Activated CD4-positive, CD25-positive, alpha-beta regulatory T cell (primary cell): ENCODE data around the gene GFER.
"Not testable (repeated sequence)": the region's sequence is repeated elsewhere in the genome, so short reads cannot be mapped to it uniquely, and the experiment has no call there.

Source experiments
- DNase-seq, 4 experiments: peaks; one replicate each; lab custom pipeline; 2025; lab: John Stamatoyannopoulos, UW

The GFER gene

DNA sequence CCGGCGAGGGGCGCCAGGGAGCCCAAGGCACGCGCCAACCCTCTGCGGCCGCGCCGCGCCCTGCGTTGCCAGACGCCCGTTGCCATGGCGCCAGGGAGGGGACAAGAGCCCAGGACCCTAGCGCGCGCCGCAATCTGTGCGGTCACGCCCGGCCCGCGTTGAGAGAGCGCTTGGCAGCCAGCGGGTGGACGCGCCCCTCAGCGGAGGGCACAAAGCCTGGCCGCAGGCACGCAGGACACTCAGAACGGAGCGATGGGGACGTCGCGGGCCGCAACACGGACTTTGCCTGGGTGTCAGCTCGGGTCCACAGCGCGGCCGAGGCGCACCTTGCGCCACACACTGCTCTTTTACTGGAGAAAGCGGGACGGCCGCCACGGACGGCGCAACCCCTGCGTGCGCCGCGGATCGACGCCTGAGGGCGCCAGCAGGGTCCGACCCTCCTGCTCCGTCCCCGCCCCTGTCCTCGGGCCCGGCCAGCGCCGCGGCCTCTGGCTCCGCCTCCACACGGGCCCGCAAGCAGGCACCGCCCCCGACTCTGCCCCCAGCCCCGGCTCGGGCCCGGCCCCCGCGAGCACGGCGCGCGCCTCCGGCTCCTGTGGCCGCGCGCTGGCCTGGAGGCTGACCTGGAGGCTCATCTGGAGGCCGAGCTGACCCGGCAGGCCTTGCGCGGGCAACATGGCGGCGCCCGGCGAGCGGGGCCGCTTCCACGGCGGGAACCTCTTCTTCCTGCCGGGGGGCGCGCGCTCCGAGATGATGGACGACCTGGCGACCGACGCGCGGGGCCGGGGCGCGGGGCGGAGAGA, at the start of gene GFER:
Gene GFER, plus strand, starts transcription at position 650 of the 803 bp plus-strand sequence. Its CDS starts 26 bp downstream, at position 676.
- DNase-seq: peak; percentile 34 to 59 (median 44)

DNA sequence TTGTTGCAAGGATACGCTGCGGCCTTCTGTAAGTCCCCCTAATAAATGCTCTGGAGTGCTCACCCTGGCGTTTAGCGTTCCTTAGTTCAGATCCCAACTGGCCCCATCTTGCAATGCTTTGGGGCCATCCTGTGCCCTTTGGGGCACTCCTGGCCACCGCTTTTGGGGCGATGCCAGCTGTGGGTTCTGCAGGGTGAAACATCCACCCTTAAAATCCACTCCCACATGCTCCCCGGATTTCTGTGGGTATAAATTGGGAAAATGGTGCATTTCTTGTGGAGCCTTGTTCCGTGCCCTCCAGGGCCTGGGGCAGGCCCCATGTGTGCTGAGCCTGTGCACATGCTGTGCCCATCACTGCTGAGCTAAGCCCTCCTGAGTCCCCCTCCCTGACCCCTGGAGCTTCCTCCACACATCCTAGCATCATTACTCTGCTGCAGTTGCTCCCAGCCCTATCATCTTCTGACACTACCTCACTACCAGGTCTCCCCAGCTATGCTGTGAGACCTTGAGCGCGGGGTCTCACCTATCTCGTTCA, 47.0 kb upstream of the GFER start:
- DNase-seq: no peak

DNA sequence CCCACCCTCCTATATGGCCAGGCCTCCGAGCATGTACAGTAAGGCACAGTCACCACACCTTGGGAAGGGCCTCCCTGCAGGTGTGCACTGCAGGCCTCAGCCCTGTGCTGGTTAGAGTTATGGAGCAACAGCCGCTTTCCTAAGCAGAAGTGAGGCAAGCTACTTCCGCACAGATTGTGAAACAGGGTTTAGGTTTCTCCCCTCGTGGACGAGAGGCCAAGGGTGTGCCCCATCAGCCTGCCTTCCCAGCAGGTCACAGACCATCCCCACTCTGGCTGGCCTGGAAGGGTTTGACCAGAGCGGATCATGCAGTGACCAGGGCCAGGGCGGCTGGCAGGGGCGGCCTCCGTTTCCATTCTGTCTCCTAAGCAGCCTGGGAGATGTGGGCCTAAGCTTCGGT, 45.7 kb upstream of the GFER start:
- DNase-seq: no peak

DNA sequence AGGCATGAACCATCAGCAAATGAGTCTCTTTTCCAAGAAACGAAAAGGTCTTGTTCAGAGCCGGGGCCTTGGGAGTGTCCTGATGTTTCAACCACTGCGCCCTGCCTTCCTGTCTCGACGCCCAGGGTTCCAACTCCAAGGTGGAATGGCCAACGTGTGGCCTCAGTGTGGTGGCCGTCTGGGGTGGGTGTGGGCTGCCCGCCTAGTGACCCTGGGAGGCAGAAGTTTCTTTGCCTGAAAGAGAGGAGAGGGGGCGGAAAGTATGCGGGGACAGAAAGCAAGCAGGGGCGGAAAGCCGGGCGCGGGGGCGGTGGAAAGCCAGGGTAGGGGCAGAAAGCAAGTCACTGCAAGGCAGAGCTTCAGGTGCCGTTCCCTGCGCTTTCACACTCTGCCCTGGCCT, 45.1 kb upstream of the GFER start:
- no peak for DNase-seq

DNA sequence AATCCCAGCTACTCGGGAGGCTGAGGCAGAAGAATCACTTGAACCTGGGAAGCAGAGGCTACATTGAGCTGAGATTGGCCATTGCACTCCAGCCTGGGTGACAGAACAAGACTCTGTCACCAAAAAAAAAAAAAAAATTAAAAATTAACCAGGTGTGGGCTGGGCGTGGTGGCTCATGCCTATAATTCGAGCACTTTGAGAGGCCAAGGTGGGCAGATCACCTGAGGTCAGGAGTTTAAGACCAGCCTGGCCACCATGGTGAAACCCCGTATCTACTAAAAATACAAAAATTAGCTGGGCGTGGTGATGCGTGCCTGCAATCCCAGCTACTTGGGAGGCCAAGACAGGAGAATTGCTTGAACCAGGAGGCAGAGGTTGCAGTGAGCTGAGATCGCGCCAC, 44.2 kb upstream of the GFER start:
- not testable (repeated sequence) for DNase-seq

DNA sequence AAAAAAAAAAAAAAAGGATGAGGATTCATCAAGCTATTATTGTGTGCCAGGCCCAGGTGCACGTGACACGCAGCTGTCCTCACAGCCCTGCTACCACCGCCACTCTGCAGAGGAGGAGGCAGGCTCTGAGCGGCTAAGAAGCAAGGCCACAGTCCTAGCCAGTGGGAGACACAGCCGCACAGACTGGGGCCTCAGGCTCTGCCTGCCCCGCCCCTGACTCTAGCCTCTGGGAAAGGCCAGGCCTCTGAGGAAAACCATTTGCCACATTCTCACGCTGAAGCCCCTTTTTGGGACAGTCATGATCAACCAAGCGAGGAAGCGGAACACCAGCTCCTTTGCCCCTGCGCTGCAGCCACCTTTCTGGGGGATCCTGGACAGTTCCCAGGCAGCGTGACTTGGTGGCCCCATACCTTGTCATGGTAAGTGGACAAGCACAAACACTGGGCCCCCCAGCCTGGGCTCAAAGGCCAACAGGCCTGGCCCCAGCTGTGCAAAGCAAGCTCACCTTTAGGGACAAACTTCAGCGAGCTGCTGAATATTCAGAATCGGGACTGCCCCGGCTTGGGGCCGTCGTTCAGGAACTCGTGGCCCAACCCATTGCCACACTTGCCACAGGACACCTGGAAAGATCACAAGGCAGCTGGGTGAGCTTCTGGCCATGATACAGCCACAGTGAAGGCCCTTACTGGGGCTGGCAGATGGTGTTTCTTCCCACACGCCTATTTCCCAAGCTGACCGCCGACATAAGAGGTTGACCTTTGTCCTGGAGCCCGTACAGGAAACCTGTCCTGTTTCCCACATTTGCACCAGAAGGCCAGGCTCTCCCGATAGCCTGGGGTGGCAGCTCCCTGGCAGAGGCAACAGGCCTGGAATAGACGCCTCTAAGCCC, 43.5 kb upstream of the GFER start:
- no peak for DNase-seq

DNA sequence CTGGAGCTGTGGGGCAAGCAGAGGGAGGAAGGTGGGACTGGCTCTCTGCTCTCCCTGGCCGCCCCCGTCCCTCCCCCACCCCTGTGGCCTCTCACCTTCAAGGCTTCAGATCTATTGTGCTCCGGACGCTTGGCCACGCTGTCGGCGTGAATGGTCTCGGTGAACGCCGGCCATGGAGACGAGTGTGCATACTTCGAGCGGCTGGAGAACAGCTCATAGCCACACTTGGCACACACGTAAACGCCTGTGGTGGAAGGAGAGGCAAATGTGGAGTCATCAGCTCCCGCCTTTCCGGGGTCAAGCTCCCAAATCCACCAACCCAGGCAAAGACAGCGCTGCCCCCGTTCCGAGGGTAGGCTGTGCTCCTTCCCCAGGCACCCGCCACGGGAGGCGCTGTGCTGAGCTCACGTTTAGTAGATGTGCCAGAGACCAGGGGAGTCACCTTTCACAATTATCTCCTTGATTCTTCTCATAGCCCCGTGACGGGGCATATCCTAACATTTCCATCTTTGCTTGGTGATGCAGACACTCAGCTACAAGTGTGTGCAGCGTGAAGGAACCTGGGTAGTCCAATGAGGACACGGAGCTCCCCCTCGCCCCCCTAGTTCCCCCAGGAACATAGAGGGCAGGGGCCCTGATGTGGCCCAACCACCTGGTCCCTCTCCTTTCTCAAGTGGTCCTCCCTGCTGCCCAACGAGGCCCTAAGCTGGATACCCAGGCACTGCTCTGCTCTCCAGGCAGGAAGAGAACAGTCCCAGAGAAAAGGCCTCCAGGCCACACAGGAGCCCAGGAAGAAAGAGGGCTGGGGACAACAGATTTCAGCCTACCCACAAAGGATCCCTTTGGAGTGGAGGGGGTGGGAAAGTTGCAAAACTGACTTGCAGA, 42.6 kb upstream of the GFER start:
- DNase-seq: no peak

DNA sequence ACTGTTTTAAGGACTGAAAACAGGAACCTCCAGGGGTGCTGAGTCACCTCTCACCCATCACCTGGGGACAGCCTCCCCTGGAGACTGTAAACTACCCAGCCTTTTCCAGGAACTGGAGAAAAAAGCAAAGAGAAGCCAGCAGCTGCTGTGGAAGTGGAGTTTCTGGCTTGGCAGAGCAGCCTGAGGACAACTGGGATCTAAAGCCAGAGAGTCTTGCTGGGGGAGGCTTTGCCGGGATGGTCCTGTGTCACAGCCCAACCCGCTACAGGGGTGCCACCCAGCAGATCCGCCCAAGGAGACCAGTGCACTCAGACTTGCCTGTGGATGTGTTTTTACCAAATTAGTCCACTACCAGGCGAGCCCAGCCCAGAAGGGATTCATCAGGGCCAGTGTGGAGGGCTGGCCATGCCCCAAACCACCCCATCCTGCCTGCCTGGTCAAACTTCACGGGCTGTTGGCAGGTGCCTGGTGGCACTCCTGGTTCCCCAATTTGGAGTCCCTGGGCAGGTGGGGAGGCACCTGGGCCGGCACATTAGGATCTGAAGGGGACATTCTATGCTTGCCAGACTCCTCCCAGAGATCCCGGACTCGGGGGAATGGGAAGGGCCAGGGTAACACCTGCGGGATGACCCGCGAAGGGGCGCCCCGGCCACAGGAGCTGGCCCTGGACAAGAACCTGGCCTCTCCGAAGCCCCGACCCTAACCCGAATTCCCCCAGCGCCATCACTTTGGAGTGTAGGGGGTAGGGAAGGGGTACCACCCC, 41.8 kb upstream of the GFER start:
- DNase-seq: no peak

DNA sequence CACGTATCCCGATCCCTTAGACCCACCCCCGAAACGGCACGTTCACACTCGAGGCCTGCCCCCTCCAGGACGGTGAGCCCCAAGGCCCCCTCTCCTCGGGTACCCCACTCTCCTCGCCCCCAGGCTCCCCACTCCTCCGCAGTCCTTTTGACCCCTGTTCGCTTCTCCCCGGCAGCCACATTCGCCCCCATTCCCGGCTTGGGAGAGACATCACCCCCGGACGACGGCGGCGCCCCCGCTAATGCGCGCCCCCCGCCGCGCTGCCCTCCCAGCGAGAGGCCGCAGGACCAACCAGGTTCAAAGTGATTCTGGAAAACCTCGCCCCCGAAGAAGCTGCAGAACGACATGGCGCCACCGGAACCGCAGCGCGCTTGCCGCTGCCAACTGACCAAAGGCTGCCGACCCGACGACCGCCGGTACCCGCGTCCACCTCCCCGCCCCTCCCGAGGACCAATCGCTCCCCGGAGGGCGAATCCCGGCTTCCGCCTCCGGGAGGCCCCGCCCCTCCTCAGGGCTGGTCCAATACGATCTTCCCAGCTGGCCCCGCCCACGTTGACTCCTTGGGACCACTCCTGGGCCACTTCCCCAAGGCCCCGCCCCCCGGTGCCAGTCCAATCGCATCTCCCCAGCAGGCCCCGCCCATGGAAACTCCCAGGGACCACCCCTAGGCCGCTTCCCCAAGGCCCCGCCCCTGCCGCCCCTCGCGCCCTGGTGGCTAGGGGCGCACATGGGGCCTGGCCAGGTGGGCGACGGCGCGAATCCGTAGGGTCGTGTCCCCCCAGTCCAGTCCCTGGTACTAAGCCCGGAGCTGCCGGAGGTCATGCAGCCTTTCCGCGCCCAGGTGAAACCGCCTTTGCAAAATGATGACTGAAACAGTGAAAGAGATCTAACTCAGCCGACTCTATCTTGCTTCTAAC, 40.9 kb upstream of the GFER start, which contains the start of gene MSRB1:
Gene MSRB1, minus strand, starts transcription at position 390 of the 917 bp plus-strand sequence. Its CDS starts 43 bp downstream, at position 347.
- peak; percentile 97 to 99 (median 98) for DNase-seq

DNA sequence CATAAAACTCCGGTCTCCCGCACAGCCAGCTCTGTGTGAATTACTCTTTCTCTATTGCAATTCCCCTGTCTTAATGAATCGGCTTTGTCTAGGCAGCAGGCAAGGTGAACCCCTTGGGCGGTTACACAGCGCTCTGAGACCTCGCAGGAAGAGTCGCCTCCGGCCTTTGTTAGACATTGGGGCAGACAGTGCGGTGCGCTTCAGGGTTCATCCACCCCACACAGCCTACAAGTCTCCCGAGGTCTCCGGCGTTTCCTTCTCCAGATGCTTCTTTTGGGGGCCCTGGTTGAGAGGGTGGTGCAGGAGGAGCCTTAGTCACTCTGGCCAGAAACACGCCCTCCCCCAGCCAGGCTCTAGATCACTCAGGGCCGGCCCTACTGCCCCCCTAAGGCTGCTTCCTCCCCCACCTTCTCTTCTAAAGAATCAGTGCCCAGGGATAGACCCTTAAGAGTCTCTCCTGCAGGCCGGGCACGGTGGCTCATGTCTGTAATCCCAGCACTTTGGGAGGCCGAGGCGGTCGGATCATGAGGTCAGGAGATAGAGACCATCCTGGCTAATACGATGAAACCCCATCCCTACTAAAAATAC, 39.3 kb upstream of the GFER start:
- no peak for DNase-seq

DNA sequence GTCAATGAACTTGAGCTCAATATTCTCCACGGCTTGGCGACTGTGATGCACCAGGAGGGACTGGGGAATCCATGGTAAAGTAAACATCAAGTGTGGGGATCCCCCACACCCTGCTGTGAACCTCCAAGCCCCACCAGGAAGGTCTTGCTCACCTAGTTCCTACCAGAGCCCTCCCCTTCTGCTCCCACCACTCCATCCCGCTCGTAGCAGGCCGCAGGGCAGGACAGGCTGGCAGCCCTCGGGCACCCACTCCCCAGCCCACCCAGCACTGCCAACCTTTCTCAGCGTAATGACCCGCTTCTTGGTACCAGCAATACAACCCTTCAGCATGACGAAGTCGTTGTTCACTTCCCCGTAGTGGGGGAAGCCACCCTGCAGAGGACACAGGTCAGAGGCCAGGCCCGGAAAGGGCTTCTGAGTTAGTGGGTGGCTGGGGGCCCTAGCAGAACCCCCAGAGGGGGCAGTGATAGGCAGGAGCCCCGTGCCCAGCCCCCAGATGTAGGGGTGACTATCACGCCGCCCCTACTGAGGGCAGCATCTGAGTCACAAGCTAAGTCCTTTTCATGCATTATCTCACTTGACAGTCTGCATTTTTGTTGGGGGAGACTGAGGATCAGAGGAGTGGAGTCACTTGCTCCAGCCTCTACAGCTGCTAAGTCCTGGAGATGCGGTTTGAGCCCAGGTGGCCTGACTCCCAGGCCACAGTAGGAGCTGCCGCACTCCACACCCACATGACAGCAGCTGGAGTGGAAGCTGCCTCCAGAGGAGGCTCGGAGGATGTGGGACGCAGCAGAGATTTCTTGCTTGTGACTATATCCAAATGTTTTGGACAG, 38.2 kb upstream of the GFER start:
- DNase-seq: no peak

DNA sequence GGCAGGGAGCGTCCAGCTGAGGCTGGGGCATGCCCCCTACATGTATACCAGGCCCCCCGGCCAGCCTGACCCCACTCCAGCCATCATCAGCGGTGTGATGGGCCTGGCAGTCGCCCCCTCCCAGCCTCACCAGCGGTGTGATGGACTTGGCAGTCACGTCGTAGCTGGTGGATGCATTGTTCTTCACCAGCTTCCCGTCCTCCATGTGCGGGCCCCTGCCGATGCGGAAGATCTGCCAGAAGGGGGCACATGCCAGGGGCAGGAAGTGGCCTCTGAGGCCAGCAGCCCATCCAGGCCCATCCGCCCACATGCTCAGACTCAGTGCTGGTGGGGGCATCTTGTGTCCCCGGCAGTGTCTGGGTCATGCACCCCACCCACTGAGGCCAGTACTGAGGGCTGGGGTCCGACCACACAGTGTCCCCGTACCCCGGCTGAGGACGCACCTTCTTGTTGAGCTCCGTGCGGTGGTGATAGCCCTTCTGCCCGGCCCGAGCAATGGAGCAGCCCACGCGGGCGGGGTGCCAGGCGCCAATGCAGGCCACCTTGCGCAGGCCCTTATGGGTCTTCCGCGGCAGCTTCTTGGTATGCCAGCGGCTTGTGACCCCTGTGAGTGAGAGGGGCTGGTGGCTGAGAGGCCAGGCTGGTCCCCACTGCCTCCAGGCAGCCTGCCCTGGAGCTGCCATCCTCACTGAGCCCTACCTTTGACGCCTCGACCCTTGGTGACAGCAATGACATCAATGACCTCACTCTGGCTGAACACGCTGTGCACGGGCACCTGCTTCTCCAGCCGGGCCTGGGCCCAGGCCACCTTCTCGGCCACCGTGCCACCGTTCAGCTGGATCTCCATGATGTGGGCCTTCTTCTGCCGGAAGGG, 37.3 kb upstream of the GFER start:
- DNase-seq: no peak

DNA sequence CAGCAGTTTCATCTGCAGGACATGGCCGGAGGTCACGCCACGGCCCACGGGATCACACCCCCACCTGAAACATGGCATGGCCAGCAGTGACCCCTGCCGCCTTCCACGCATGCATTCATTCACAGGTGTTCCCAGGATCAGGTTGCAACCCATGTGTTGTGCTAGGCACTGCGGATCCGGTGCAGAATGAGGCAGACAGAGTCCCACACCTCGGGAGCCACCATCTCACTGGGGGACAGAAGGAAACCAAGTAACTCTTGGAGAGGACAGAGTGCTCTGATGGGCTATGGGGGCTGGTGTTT, 36.7 kb upstream of the GFER start:
- DNase-seq: no peak

DNA sequence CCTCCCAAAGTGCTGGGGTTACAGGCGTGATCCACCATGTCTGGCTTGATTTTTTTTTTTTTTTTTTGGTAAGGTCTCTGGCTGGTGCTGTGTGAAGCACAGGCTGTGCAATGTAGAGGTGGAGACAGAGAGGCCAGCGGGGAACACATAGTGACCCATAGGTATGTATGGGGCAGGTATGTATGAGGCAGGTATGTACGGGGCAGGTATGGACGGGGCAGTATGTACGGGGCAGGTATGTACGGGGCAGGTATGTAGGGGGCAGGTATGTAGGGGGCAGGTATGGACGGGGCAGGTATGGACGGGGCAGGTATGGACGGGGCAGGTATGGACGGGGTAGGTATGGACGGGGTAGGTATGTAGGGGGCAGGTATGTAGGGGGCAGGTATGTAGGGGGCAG, 34.5 kb upstream of the GFER start:
- DNase-seq: no peak

DNA sequence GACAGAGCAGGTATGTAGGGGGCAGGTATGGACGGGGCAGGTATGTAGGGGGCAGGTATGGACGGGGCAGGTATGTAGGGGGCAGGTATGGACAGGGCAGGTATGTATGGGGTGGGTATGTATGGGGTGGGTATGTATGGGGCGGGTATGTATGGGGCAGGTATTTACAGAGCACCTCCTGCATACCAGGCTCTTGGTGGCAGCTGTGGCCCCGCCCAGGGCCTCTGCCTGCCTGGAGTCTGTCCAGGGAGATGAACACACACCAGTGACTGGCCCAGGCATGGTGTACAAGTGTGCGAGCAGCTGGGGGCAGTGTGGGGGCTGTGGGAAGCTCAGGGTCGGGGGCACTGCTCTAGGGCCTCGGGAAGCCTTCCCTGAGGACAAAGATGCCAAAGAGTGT, 33.9 kb upstream of the GFER start:
- no peak for DNase-seq

DNA sequence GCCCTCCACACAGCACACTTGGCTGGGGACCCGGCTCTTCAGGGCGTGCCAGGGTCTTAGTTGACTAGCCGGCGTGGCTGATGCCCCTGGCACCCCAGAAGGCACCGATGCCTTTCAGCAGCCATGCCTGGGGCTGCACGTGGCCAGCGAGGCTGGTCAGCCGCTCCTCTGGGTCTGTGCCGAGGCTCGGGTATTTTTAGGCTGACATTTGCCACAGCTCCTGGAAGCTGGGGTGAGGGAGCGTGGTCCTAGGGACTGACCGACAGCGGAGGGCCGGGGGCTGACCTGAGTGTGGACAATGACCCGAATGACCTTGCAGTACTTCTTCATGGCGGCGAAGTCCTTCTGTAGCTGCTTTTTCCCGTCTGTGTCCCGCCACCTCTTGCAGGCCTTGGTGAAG, 33.4 kb upstream of the GFER start:
- no peak for DNase-seq

DNA sequence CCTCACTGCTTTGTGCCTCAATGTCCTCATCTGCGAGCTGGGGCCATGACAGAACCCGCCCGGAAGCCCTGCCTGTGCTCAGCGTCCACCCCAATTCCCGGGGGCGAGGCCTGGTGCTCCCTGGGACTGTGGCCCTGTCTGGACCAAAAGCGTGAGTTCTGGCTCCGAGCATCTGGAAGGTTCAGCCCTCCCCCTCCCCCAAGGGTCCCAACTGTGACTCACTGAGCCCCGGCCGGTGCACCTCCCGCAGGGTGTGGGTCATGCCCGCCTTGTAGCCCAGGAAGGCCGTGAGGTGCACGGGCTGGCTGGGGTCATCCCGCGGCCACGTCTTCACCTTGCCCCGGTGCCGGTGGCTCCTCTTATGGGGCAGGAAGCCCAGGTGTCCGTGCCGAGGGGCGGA, 30.3 kb upstream of the GFER start:
- DNase-seq: no peak
